Endodermal cell (in vitro differentiated cells): Measurements from ENCODE around the gene KCNJ1. TPM values are rescaled to one million over a fixed set of nuclear protein-coding genes. Genes with fewer than 3 reads are reported as not detected.

Experiments used
- DNase-seq: peaks from one replicate; pipeline ENCODE4 v3.0.0-alpha.2; 2017
- H3K27ac ChIP-seq: 2 replicates; pipeline ENCODE4 v1.5.1; 2013; ENCODE audit warnings: mild to moderate bottlenecking, low read depth, low read length, moderate library complexity
- H3K27me3 ChIP-seq: 2 replicates; pipeline ENCODE4 v1.6.1; 2013; ENCODE audit warnings: mild to moderate bottlenecking, low read length, moderate library complexity; ENCODE audit not compliant: insufficient read depth, control insufficient read depth, poor library complexity, severe bottlenecking
- H3K36me3 ChIP-seq: 2 replicates; pipeline ENCODE4 v1.7.0; 2013; ENCODE audit warnings: mild to moderate bottlenecking, low read length, moderate library complexity; ENCODE audit not compliant: control insufficient read depth, insufficient read depth
- H3K4me1 ChIP-seq: one replicate; pipeline ENCODE4 v1.7.0; 2013; ENCODE audit warnings: low read length; ENCODE audit not compliant: control insufficient read depth, insufficient read depth
- H3K4me3 ChIP-seq: 2 replicates; pipeline ENCODE4 v1.5.1; 2013; ENCODE audit warnings: mild to moderate bottlenecking, low read length, moderate library complexity
- H3K9ac ChIP-seq: 2 replicates; pipeline ENCODE4 v1.6.1; 2013; ENCODE audit warnings: mild to moderate bottlenecking, low read length, moderate library complexity; ENCODE audit not compliant: poor library complexity, severe bottlenecking; ENCODE audit errors: extremely low read depth
- H3K9me3 ChIP-seq: 2 replicates; pipeline ENCODE4 v1.6.1; 2013; ENCODE audit warnings: mild to moderate bottlenecking, low read length, moderate library complexity; ENCODE audit not compliant: control insufficient read depth
- H3K27ac Mint-ChIP-seq: 2 replicates; pipeline ENCODE4 v1.8.0; 2020; ENCODE audit warnings: mixed read lengths
- H3K27me3 Mint-ChIP-seq: 2 replicates; pipeline ENCODE4 v1.8.0; 2021; ENCODE audit warnings: mild to moderate bottlenecking, mixed read lengths; ENCODE audit not compliant: insufficient read depth
- H3K36me3 Mint-ChIP-seq: 2 replicates; pipeline ENCODE4 v1.8.0; 2020; ENCODE audit warnings: low read depth, mixed read lengths
- H3K4me1 Mint-ChIP-seq: 2 replicates; pipeline ENCODE4 v1.8.0; 2020; ENCODE audit warnings: mixed read lengths
- H3K4me3 Mint-ChIP-seq: 2 replicates; pipeline ENCODE4 v1.8.0; 2020; ENCODE audit warnings: mild to moderate bottlenecking, moderate library complexity, mixed read lengths
- H3K9me3 Mint-ChIP-seq: 2 replicates; pipeline ENCODE4 v1.8.0; 2020; ENCODE audit warnings: mild to moderate bottlenecking, mixed read lengths
- WGBS, 2 experiments: methylation state at CpG; one replicate each; pipeline versions ENCODE4 v1.1.5 to v1.1.7; 2013; ENCODE audit warnings: missing lambda C conversion rate in 2 of 2, mixed read lengths in 1 of 2; ENCODE audit not compliant: insufficient coverage in 1 of 2, insufficient read length in 1 of 2; 5-methylcytosine and 5-hydroxymethylcytosine counted together
- total RNA-seq, 2 donors: library from RNA; stranded (reverse); fragmentation: NEBNext Ultra II Directional in 1 of 2; extraction: Animal tissue kit (Norgen Biotek cat#: 25700) in 1 of 2; gene quantifications; 2 replicates in 1 of 2; 3 replicates in 1 of 2; pipeline ENCODE4 v1.2.1, GENCODE V29; 2021
- TF ChIP-seq, protein P1 (sequence below): fragments of 200-600 bp; sonication (generic); conservative IDR thresholded peaks from 2 replicates; pipeline ENCODE4 v1.5.0; 2021; ENCODE audit warnings: antibody characterized with exemption, mild to moderate bottlenecking

KCNJ1 gene
- total RNA-seq, 2 donors from 2014 or later: not detected

DNA sequence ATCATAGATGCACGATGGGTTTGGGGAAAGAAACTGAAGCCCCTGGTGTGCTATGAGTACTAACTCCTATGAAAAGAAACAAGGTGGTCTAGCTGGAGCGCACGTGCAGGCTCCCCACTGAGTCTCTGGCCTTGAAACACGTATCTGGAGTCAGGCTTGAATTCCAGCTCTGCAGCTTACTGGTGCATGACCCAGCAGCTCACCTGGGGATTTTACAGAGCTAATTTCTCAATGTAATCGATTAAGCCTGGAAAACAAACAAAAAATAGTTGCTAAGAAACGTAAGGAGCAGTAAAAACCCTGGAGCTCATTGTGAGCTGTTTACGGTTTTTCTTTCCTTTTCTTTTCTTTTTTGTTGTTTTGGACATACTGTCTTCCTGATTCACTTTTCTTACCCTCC, 12.3 kb downstream of the KCNJ1 start:
- Histone ChIP-seq H3K27ac (no peak overlapping the region), H3K9me3 (no peaks in the 10 kb centered on the region), H3K4me1 (no peaks in the 10 kb centered on the region), H3K36me3 (no peaks in the 10 kb centered on the region), H3K4me3 (no peak overlapping the region), H3K27me3 (peaks cover 5% of the 10 kb centered on the region), H3K9ac (no peak overlapping the region)
- no peaks in the 10 kb centered on the region for H3K9me3 Mint-ChIP-seq
- H3K36me3 Mint-ChIP-seq: no peaks in the 10 kb centered on the region
- H3K4me3 Mint-ChIP-seq: no peak overlapping the region
- 88 to 90% methylated on average over 7 of the region's 7 CpGs for WGBS, 2 experiments
- no peak overlapping the region for H3K27ac Mint-ChIP-seq
- no peak for DNase-seq
- TF ChIP-seq, protein P1, sequence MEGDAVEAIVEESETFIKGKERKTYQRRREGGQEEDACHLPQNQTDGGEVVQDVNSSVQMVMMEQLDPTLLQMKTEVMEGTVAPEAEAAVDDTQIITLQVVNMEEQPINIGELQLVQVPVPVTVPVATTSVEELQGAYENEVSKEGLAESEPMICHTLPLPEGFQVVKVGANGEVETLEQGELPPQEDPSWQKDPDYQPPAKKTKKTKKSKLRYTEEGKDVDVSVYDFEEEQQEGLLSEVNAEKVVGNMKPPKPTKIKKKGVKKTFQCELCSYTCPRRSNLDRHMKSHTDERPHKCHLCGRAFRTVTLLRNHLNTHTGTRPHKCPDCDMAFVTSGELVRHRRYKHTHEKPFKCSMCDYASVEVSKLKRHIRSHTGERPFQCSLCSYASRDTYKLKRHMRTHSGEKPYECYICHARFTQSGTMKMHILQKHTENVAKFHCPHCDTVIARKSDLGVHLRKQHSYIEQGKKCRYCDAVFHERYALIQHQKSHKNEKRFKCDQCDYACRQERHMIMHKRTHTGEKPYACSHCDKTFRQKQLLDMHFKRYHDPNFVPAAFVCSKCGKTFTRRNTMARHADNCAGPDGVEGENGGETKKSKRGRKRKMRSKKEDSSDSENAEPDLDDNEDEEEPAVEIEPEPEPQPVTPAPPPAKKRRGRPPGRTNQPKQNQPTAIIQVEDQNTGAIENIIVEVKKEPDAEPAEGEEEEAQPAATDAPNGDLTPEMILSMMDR: no peak
- H3K27me3 Mint-ChIP-seq: peaks cover 29% of the 10 kb centered on the region
- no peaks in the 10 kb centered on the region for H3K4me1 Mint-ChIP-seq

DNA sequence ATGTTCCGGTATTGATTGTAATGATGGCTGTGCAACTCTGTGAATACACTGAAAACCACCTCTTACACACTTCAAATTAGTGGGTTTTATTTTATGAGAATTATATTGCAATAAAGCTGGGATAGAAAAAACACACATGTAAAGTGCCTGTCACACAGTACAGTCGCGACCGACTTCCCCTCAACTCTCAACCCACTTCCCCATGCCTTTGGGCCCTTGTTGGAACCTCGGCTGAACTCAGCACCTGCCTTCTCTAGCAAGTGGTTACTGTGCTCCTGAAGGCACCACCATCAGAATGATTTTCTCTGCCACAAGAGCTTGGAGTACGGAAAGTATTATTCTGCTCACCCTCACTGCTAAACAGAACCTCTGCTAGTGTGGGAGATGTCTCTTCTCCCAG, 13.5 kb downstream of the KCNJ1 start:
- no peaks in the 10 kb centered on the region for H3K36me3 ChIP-seq
- Mint-ChIP-seq H3K9me3 (no peaks in the 10 kb centered on the region), H3K4me1 (no peaks in the 10 kb centered on the region), H3K36me3 (no peaks in the 10 kb centered on the region), H3K4me3 (no peak overlapping the region), H3K27ac (no peak overlapping the region), H3K27me3 (peaks cover 19% of the 10 kb centered on the region)
- peaks cover 5% of the 10 kb centered on the region for H3K27me3 ChIP-seq
- no peak overlapping the region for H3K9ac ChIP-seq
- WGBS, 2 experiments: 88 to 100% methylated on average over 4 to 5 of the region's 6 CpGs
- H3K4me3 ChIP-seq: no peak overlapping the region
- no peak for DNase-seq
- H3K27ac ChIP-seq: no peak overlapping the region
- H3K4me1 ChIP-seq: no peaks in the 10 kb centered on the region
- TF ChIP-seq, protein P1: no peak
- no peaks in the 10 kb centered on the region for H3K9me3 ChIP-seq

DNA sequence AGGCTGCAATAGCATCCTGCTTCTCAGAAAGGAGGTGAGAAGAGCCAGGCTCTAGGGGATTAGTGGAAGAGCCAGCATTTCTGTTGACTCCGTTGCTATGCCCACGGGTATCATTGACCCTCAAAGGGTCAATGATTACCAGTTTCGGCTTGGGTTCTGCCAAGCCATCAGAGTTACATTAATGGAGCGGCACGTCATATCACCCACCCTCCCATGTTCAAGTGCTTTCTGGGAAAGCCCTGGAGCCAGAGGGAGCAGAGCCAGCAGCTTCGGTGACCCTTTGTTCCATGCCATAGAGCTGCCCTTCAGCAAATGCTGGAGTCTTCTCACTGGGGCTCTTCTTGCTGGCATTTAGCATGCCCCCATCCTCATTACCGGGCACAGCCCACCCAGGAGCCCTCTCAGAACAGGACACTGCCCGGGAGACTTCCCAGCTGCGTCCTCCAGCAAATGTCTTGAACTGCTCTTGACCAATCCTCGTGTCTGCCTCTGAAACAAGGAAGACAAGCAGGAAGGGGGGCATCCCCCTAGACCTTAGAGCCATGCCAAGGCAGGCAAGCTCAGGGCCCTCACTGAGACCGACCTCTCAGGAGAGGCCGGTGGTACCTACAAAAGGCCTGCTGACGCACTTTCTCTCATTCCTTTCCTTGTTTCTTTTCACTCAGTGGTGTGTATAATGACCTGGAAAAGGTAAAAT, 14.6 kb downstream of the KCNJ1 start:
- no peak for DNase-seq
- no peaks in the 10 kb centered on the region for H3K9me3 ChIP-seq
- Mint-ChIP-seq H3K4me3 (no peak overlapping the region), H3K36me3 (no peaks in the 10 kb centered on the region), H3K27ac (no peak overlapping the region), H3K27me3 (peaks cover 14% of the 10 kb centered on the region), H3K4me1 (no peaks in the 10 kb centered on the region), H3K9me3 (no peaks in the 10 kb centered on the region)
- no peaks in the 10 kb centered on the region for H3K4me1 ChIP-seq
- no peak overlapping the region for H3K27ac ChIP-seq
- no peak overlapping the region for H3K9ac ChIP-seq
- no peaks in the 10 kb centered on the region for H3K27me3 ChIP-seq
- 94 to 99% methylated on average over 9 to 13 of the region's 13 CpGs for WGBS, 2 experiments
- H3K4me3 ChIP-seq: no peak overlapping the region
- H3K36me3 ChIP-seq: no peaks in the 10 kb centered on the region
- TF ChIP-seq, protein P1: no peak
